ENCODE data around the gene BRD3OS.

Gene BRD3OS

GRCh38 chr9:134064711-134065110 is 39.4 kb downstream of the BRD3OS start:
- no peak for DNase-seq (ENCODE audit: low read depth)
- no peak overlapping the region for H3K4me3 ChIP-seq (ENCODE audit: low read depth, low read length)
- no peak for TF ChIP-seq CTCF (IDR thresholded peaks at IDR 0.05; ENCODE audit: low read depth, low read length)
- no peak for TF ChIP-seq POLR2A (IDR thresholded peaks at IDR 0.05; ENCODE audit: extremely low read depth, insufficient read length)
- no peak for TF ChIP-seq MAX (IDR thresholded peaks at IDR 0.05; ENCODE audit: low read depth, low read length)
- no peak for TF ChIP-seq MYC (IDR thresholded peaks at IDR 0.05; ENCODE audit: low read depth, low read length)

- 0 out of 2 replicates have a peak, but pooled peaks have one; percentile 38 for TF ChIP-seq MYC (IDR thresholded peaks at IDR 0.05; ENCODE audit: low read depth, low read length)
- no peak for TF ChIP-seq CTCF (IDR thresholded peaks at IDR 0.05; ENCODE audit: low read depth, low read length)
- H3K4me3 ChIP-seq (ENCODE audit: low read depth, low read length) = peak overlapping the region; percentile 88
- peak; percentile 82 for DNase-seq (ENCODE audit: low read depth)
These were observed 40.5 kb downstream of the BRD3OS start for GRCh38 chr9:134065612-134066419.

DNA sequence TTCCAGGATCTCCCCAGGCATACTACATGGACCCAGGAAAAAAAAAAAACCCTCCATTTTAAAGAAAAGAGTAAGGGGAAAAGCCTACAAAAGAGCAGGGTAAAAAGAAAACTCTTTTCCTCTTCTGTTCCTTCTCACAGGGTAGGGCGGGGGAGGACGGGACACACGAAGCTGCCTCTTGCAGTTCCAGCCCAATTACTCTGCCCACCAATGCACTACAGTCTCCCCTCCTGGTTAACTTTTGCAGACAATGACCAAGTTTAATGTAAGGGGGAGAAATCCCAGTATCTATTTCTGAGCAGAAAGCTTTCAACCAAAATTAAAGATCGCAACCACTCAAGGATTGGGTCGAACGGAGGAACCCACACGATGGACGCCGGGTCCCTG is 41.2 kb downstream of the BRD3OS start:
- peak overlapping the region; percentile 88 for H3K4me3 ChIP-seq (ENCODE audit: low read depth, low read length)
- DNase-seq (ENCODE audit: low read depth) = peak; percentile 72
- TF ChIP-seq MYC (IDR thresholded peaks at IDR 0.05; ENCODE audit: low read depth, low read length) (no peak), POLR2A (IDR thresholded peaks at IDR 0.05; ENCODE audit: extremely low read depth, insufficient read length) (no peak)

DNA sequence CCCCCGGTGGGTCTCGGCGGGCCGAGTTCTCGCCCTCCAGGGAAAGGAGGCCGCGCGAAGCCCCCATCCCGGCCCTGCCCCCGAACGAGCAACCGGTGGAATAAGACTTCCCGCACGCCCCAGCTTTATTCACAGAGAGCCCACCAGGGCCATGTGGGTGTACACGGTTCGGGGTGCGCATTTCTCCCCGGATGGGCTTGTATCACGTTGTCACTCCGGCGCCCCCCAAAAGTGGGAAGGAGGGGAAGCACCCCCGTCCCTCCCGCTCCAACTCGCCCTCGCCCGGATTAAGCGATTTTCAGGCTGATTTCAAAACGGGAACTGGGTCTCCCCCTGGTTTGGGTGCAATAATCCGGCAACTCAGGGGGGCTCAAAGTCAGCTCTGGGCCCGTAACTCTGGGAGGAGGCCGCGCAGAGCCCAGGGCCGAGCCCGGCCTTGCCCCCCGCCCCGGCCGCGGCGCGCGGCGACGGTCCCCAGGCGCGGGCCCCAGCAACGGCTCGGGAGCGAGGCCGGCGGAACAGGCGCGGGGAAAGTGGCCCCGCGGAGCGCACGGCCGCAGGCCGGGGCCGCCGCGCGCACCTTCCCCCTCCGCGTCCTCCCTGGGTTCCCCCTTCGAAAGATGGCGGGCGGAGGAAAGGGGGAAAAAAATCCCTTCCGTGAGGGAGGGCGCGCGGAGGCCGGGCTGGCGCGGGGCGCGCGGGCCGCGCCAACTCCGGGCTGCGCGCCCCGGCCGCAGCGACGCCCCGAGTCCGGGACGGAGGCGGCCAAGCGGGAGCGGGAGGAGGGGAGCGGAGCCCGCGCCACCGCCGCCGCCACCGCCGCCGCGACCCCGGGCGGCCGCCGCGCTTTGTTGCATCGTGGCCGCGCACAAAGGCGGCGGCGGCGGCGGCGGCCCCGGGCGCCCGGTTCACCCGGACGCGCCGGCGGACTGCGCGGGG is 41.9 kb downstream of the BRD3OS start:
- H3K4me3 ChIP-seq (ENCODE audit: low read depth, low read length) = peak overlapping the region; percentile 88
- DNase-seq (ENCODE audit: low read depth) = peak; percentile 59
- TF ChIP-seq MYC (IDR thresholded peaks at IDR 0.05; ENCODE audit: low read depth, low read length) (no peak), POLR2A (IDR thresholded peaks at IDR 0.05; ENCODE audit: extremely low read depth, insufficient read length) (no peak), CTCF (IDR thresholded peaks at IDR 0.05; ENCODE audit: low read depth, low read length) (no peak), MAX (IDR thresholded peaks at IDR 0.05; ENCODE audit: low read depth, low read length) (no peak)

DNA sequence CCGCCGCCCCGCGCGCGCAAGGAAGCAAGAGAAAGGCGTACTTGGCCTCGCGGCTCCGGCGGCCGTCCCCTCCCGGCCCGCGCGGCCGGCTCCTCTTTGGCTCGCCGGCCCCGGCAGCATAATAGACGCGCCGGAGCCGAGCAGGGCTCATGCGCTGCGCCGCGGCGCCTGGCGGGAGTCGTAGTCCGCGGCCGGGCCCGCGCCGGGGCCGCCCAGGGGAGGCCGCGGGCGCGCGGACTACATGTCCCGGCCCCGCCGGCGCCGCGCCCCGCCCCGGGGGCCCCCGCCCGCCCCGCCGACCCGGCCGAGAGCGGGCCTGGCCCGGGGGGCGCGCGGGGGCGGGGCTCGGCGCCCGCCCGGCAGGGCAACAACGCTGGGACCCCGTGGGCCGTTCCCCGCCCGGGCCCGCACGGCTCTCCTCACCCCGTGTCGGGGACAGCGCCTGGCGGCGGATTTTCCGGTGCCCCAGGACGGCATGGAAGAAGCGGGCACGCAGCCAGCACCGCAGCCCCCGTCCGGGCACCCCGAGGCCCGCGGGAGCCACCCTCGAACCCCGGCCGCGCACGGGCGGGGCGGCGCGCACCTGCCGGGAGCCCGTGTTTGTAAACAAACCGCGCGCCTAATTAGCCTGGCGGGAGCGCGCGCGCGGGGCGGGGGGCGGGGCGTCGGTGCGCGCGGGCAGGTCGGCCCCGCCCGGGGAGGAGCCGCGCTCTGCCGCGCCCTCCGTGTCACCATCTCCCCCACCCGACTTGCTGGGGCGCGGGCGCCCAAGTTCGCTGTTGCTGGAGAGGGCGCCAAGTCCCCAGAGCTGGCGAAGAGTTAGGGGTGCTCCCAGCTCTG is 42.8 kb downstream of the BRD3OS start, which contains the start of gene BRD3:
Gene BRD3, minus strand, starts transcription at position 123 of the 840 bp plus-strand sequence. CDS start 14,549 bp downstream, outside the sequence.
- peak within 1 kb of the TSS; percentile 88 for H3K4me3 ChIP-seq (ENCODE audit: low read depth, low read length)
- DNase-seq (ENCODE audit: low read depth) = peak; percentile 91
- TF ChIP-seq POLR2A (IDR thresholded peaks at IDR 0.05; ENCODE audit: extremely low read depth, insufficient read length) = peak; percentile 61
- no peak for TF ChIP-seq CTCF (IDR thresholded peaks at IDR 0.05; ENCODE audit: low read depth, low read length)
- no peak for TF ChIP-seq MAX (IDR thresholded peaks at IDR 0.05; ENCODE audit: low read depth, low read length)
- TF ChIP-seq MYC (IDR thresholded peaks at IDR 0.05; ENCODE audit: low read depth, low read length) = peak; percentile 46; the same call in 1 of the 2 replicates
